Mesothelial cell of epicardium (in vitro differentiated cells): ENCODE results near the gene ATF7. TPM values are rescaled to one million over a fixed set of nuclear protein-coding genes. Genes with fewer than 3 reads are reported as not detected.
A peak's percentile ranks its signal among the peaks of the same experiment; 100 is the strongest.

Source experiments
- DNase-seq, 2 experiments: peaks; one replicate each; pipeline ENCODE4 v3.0.0; 2021; ENCODE audit warnings: low spot score in 2 of 2; ENCODE audit not compliant: unreplicated experiment in 2 of 2
- H3K27ac Mint-ChIP-seq: 2 replicates; pipeline ENCODE4 v1.8.0; 2021; ENCODE audit warnings: mixed read lengths
- H3K27me3 Mint-ChIP-seq: 2 replicates; pipeline ENCODE4 v1.8.0; 2021; ENCODE audit warnings: low read depth, mixed read lengths
- H3K36me3 Mint-ChIP-seq: 2 replicates; pipeline ENCODE4 v1.8.0; 2021; ENCODE audit warnings: mixed read lengths
- H3K4me1 Mint-ChIP-seq: 2 replicates; pipeline ENCODE4 v1.8.0; 2021; ENCODE audit warnings: mixed read lengths
- H3K4me3 Mint-ChIP-seq: 2 replicates; pipeline ENCODE4 v1.8.0; 2021; ENCODE audit warnings: mild to moderate bottlenecking, moderate library complexity, mixed read lengths
- H3K9me3 Mint-ChIP-seq: 2 replicates; pipeline ENCODE4 v1.8.0; 2021; ENCODE audit warnings: mixed read lengths
- total RNA-seq: library from RNA; stranded (reverse); gene quantifications from 3 replicates; pipeline ENCODE4 v1.2.1, GENCODE V29; 2021
- TF ChIP-seq, protein P1 (sequence below): fragments of 200-600 bp; sonication (generic); IDR thresholded peaks from one replicate; pipeline ENCODE4 v1.5.0; 2021; ENCODE audit warnings: antibody characterized with exemption; ENCODE audit not compliant: unreplicated experiment

Gene ATF7
- total RNA-seq, 1 donor from 2014 or later = 36.3 TPM

DNA sequence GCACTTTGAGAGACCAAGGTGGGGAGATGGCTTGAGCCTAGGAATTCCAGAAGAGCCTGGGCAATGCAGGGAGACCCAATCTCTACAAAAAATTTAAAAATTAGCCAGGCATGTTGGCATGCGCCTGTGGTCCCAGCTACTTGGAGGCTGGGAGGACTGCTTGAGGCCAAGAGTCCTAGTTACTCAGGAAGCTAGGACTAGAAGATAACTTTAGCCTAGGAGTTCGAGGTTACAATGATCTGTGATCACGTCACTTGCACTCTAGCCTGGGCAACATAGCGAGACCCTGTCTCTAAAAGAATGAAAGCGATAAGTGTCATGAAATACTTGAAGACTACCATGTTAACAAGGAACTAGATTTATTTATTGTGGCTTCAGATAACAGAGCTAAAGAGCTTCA lies 3.5 kb downstream of the ATF7 start:
- H3K27me3 Mint-ChIP-seq = no peaks in the 10 kb centered on the region
- H3K4me3 Mint-ChIP-seq = no peak overlapping the region
- no peak for DNase-seq
- no peak overlapping the region for H3K27ac Mint-ChIP-seq
- H3K36me3 Mint-ChIP-seq = no peaks in the 10 kb centered on the region
- peaks cover 53% of the 10 kb centered on the region for H3K4me1 Mint-ChIP-seq
- TF ChIP-seq, protein P1, sequence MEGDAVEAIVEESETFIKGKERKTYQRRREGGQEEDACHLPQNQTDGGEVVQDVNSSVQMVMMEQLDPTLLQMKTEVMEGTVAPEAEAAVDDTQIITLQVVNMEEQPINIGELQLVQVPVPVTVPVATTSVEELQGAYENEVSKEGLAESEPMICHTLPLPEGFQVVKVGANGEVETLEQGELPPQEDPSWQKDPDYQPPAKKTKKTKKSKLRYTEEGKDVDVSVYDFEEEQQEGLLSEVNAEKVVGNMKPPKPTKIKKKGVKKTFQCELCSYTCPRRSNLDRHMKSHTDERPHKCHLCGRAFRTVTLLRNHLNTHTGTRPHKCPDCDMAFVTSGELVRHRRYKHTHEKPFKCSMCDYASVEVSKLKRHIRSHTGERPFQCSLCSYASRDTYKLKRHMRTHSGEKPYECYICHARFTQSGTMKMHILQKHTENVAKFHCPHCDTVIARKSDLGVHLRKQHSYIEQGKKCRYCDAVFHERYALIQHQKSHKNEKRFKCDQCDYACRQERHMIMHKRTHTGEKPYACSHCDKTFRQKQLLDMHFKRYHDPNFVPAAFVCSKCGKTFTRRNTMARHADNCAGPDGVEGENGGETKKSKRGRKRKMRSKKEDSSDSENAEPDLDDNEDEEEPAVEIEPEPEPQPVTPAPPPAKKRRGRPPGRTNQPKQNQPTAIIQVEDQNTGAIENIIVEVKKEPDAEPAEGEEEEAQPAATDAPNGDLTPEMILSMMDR = no peak
- H3K9me3 Mint-ChIP-seq = no peaks in the 10 kb centered on the region

DNA sequence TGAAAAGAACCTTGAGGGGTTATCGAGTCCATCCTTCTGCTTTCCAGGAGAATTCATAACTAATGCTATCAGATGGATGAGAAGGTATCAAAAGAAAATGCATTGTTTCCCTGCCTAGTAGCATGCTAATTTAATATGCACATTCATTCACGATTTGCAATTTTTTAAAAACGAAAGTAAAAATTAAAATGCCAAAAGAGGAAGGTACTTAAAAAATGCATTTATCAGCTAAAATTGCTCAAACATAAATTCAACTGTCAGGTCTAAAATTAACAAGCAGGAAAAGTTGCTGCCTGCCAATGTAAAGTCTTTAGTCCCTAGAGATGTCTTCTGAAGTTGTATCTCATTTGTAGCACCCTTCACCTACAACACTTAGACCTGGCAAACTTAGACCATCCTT lies 7.9 kb downstream of the ATF7 start:
- Mint-ChIP-seq H3K36me3 (peaks cover 2% of the 10 kb centered on the region), H3K27ac (peak overlapping the region; percentile 11)

DNA sequence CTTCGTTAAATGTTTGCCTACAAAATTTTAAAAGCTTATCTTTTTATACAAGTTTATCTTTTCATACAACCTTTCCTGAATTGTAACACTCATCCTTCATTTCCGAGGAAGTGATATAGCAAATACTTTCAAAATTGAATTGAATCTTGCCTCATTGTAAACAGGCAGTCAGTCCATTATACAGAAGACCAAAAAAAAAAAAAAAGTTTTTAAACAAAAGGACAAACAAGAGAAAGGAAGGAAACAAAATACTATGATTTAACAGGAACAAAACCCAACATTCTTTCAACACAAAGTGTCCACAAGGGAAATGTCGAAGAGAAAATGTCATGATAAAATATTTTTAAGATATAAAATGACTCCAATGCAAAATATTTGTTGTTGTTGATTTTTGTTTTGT lies 8.5 kb downstream of the ATF7 start:
- Mint-ChIP-seq H3K36me3 (peaks cover 2% of the 10 kb centered on the region), H3K27ac (peak overlapping the region; percentile 11), H3K4me3 (no peak overlapping the region), H3K27me3 (no peaks in the 10 kb centered on the region), H3K9me3 (no peaks in the 10 kb centered on the region), H3K4me1 (peaks cover 24% of the 10 kb centered on the region)
- TF ChIP-seq, protein P1 = no peak
- DNase-seq = no peak

More for the DNA sequence above, 7.9 kb downstream of the ATF7 start:
- peaks cover 28% of the 10 kb centered on the region for H3K4me1 Mint-ChIP-seq
- no peak overlapping the region for H3K4me3 Mint-ChIP-seq
- no peaks in the 10 kb centered on the region for H3K27me3 Mint-ChIP-seq
- no peak for DNase-seq
- H3K9me3 Mint-ChIP-seq = no peaks in the 10 kb centered on the region
- TF ChIP-seq, protein P1 = no peak

DNA sequence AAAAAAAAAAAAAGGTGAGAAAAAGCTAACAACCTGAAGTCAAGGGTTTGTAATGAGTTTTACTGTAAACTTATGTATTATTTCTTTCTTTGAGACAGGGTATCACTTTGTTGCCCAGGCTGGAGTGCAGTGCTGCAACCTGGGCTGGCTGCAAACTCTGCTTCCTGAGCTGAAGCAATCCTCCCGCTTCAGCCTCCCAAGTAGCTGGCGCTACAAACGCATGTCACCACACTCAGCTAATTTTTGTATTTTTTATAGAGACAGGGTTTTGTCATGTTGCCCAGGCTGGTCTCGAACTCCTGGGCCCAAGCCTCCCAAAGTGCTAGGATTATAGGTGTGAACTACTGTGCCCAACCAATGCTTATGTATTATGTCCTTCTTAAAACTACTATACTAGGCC lies 9.2 kb downstream of the ATF7 start:
- Mint-ChIP-seq H3K4me1 (peaks cover 24% of the 10 kb centered on the region), H3K4me3 (no peak overlapping the region), H3K9me3 (no peaks in the 10 kb centered on the region), H3K36me3 (peaks cover 2% of the 10 kb centered on the region), H3K27me3 (no peaks in the 10 kb centered on the region), H3K27ac (no peak overlapping the region)
- no peak for DNase-seq
- TF ChIP-seq, protein P1 = no peak

DNA sequence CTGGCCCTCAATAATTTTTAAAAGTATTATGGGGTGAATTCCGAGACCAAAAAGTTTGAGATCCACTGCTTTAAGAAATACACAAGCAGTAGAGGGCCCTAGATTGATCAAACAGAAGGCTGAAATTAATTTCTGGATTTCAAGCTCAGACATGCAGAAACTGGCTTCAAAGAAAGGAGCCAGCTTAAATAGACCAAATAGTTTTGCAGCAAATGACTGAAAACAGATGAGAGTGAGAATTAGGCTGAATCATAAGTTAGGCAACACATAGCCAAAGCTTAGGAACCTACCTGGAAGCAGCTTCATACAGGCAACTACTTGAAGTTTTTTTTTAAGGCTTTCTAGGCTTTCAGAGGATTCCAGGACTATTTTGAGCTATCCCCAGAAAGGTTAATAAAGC lies 12.4 kb downstream of the ATF7 start:
- peak overlapping the region; percentile 82 for H3K27ac Mint-ChIP-seq

More for the DNA sequence above, 12.4 kb downstream of the ATF7 start:
- peaks cover 2% of the 10 kb centered on the region for H3K36me3 Mint-ChIP-seq
- no peaks in the 10 kb centered on the region for H3K27me3 Mint-ChIP-seq
- no peak overlapping the region for H3K4me3 Mint-ChIP-seq
- no peaks in the 10 kb centered on the region for H3K9me3 Mint-ChIP-seq
- no peak for DNase-seq
- TF ChIP-seq, protein P1 = no peak
- H3K4me1 Mint-ChIP-seq = peaks cover 20% of the 10 kb centered on the region
